A549 (cell line): ENCODE results near the gene PPM1B. TPM values are rescaled to one million over a fixed set of nuclear protein-coding genes. Genes with fewer than 3 reads are reported as not detected.

Experiments used
- ATAC-seq, 2 experiments: fragments of 200-7000 bp in 1 of 2; fragments of >200 bp in 1 of 2; cut with Nextera tagmentation in 1 of 2; cut with Tn5 transposase in 1 of 2; 3 replicates each; pipeline versions ENCODE4 v1.8.0 to v1.9.1; 2018 to 2020; ENCODE audit warnings: mild to moderate bottlenecking in 1 of 2, moderate library complexity in 1 of 2
- CTCF ChIA-PET: fragments of 300-600 bp; sonication (Branson Sonifier 250); formaldehyde crosslinking; extraction: SDS; loops from one replicate; lab custom pipeline; 2021; ENCODE audit warnings: antibody characterized with exemption, inconsistent platforms; lab: Yijun Ruan, JAX
- POLR2A ChIA-PET: fragments of 350-600 bp; formaldehyde crosslinking; extraction: SDS; loops from one replicate; lab custom pipeline; 2021; ENCODE audit warnings: antibody characterized with exemption, inconsistent platforms; lab: Yijun Ruan, JAX
- DNase-seq, 2 experiments: peaks; one replicate each; pipeline versions ENCODE4 v3.0.0 to v3.0.0-alpha.2; 2011 to 2016; ENCODE audit warnings: low read depth in 1 of 2, low spot score in 1 of 2
- FAIRE-seq: peaks from 2 replicates; lab custom pipeline; 2011; peaks lifted over from hg19 to GRCh38; lab: Jason Lieb, UNC
- H3K27ac ChIP-seq, 2 experiments: fragments of >200 bp; sonication (Bioruptor Twin); formaldehyde crosslinking; 3 replicates each; pipeline ENCODE4 v1.5.1; 2016 to 2017
- H3K4me1 ChIP-seq: fragments of >200 bp; sonication (Bioruptor Twin); formaldehyde crosslinking; 3 replicates; pipeline ENCODE4 v1.6.1; 2016
- H3K4me2 ChIP-seq: fragments of >200 bp; sonication (Bioruptor Twin); formaldehyde crosslinking; 3 replicates; pipeline ENCODE4 v1.6.1; 2016
- H3K4me3 ChIP-seq: fragments of >200 bp; sonication (Bioruptor Twin); formaldehyde crosslinking; 3 replicates; pipeline ENCODE4 v1.5.1; 2016
- H3K9me3 ChIP-seq: fragments of >200 bp; sonication (Bioruptor Twin); formaldehyde crosslinking; 3 replicates; pipeline ENCODE4 v1.6.1; 2016
- ATOH8 ChIP-seq: fragments of 250-450 bp; sonication (Bioruptor Pico); IDR thresholded peaks from 2 replicates; pipeline ENCODE4 v1.5.0; 2020; ENCODE audit warnings: low read depth, mild to moderate bottlenecking, moderate library complexity
- BCL3 ChIP-seq: fragments of >200 bp; sonication (Bioruptor Twin); formaldehyde crosslinking; IDR thresholded peaks from 3 replicates; pipeline ENCODE4 v1.6.1; 2016
- BHLHE40 ChIP-seq: IDR thresholded peaks from 2 replicates; pipeline ENCODE4 v1.6.1; 2012; ENCODE audit warnings: low read depth, low read length, inconsistent platforms
- CEBPB ChIP-seq, 2 experiments: fragments of >200 bp in 1 of 2; sonication (Bioruptor Twin) in 1 of 2; formaldehyde crosslinking in 1 of 2; IDR thresholded peaks; 2 replicates each; pipeline ENCODE4 v1.6.1; 2012 to 2016
- CHD2 ChIP-seq: fragments of 150-350 bp; IDR thresholded peaks from 2 replicates; pipeline ENCODE4 v1.6.1; 2014; ENCODE audit warnings: low read length; ENCODE audit not compliant: partially characterized antibody
- CTCF ChIP-seq: fragments of >200 bp; sonication (Bioruptor Twin); formaldehyde crosslinking; IDR thresholded peaks from 3 replicates; pipeline ENCODE4 v1.5.1; 2016
- E2F6 ChIP-seq: IDR thresholded peaks from 2 replicates; pipeline ENCODE4 v1.6.1; 2012; ENCODE audit warnings: low read depth, borderline replicate concordance
- EHF ChIP-seq: fragments of 250-450 bp; sonication (Bioruptor Pico); IDR thresholded peaks from 2 replicates; pipeline ENCODE4 v1.5.0; 2020; ENCODE audit warnings: mild to moderate bottlenecking
- EHMT2 ChIP-seq: fragments of 200-600 bp; sonication (generic); IDR thresholded peaks from 2 replicates; pipeline ENCODE4 v1.6.1; 2016; ENCODE audit warnings: antibody characterized with exemption, low read depth, mild to moderate bottlenecking, moderate library complexity
- ELK1 ChIP-seq: fragments of 150-350 bp; IDR thresholded peaks from 2 replicates; pipeline ENCODE4 v1.6.1; 2014; ENCODE audit warnings: low read depth, mild to moderate bottlenecking, low read length
- ESRRA ChIP-seq: fragments of 150-350 bp; IDR thresholded peaks from 2 replicates; pipeline ENCODE4 v1.6.1; 2014; ENCODE audit warnings: mild to moderate bottlenecking, low read length, borderline replicate concordance
- FOSB ChIP-seq: fragments of 250-450 bp; sonication (Bioruptor Pico); IDR thresholded peaks from 2 replicates; pipeline ENCODE4 v1.5.0; 2020; ENCODE audit warnings: mild to moderate bottlenecking, moderate library complexity
- FOXS1 ChIP-seq: fragments of 250-450 bp; sonication (Bioruptor Pico); IDR thresholded peaks from 2 replicates; pipeline ENCODE4 v1.5.0; 2020; ENCODE audit warnings: mild to moderate bottlenecking, moderate library complexity
- HEYL ChIP-seq: fragments of 250-450 bp; sonication (Bioruptor Pico); IDR thresholded peaks from 2 replicates; pipeline ENCODE4 v1.8.0; 2021; ENCODE audit warnings: mild to moderate bottlenecking, moderate library complexity
- HMGXB4 ChIP-seq: fragments of 250-450 bp; sonication (Bioruptor Pico); IDR thresholded peaks from 2 replicates; pipeline ENCODE4 v1.5.0; 2021; ENCODE audit warnings: mild to moderate bottlenecking, moderate library complexity, borderline replicate concordance
- HOXB5 ChIP-seq: fragments of 250-450 bp; sonication (Bioruptor Pico); IDR thresholded peaks from 2 replicates; pipeline ENCODE4 v1.5.0; 2020; ENCODE audit warnings: mild to moderate bottlenecking, moderate library complexity
- JUNB ChIP-seq: fragments of >200 bp; sonication (Bioruptor Twin); formaldehyde crosslinking; IDR thresholded peaks from 2 replicates; pipeline ENCODE4 v1.6.1; 2016
- KDM1A ChIP-seq: fragments of 200-600 bp; sonication (generic); IDR thresholded peaks from 2 replicates; pipeline ENCODE4 v1.6.1; 2016; ENCODE audit warnings: low read depth, mild to moderate bottlenecking
- KDM5A ChIP-seq: fragments of 200-600 bp; sonication (generic); IDR thresholded peaks from 2 replicates; pipeline ENCODE4 v1.6.1; 2016; ENCODE audit warnings: antibody characterized with exemption, mild to moderate bottlenecking
- MAFK ChIP-seq: fragments of 450-650 bp; IDR thresholded peaks from 2 replicates; pipeline ENCODE4 v1.6.1; 2014; ENCODE audit not compliant: partially characterized antibody
- NPAS2 ChIP-seq: fragments of 250-450 bp; sonication (Bioruptor Pico); IDR thresholded peaks from 2 replicates; pipeline ENCODE4 v1.8.0; 2022; ENCODE audit warnings: mild to moderate bottlenecking, moderate library complexity, borderline replicate concordance
- PHF8 ChIP-seq: fragments of 200-600 bp; sonication (generic); IDR thresholded peaks from 2 replicates; pipeline ENCODE4 v1.6.1; 2016; ENCODE audit warnings: low read depth, mild to moderate bottlenecking, antibody characterized with exemption, moderate library complexity, borderline replicate concordance
- POLR2A ChIP-seq: IDR thresholded peaks from 2 replicates; pipeline ENCODE4 v1.6.1; 2012; ENCODE audit warnings: mild to moderate bottlenecking, low read length
- RCOR1 ChIP-seq: fragments of 150-350 bp; IDR thresholded peaks from 2 replicates; pipeline ENCODE4 v1.6.1; 2014; ENCODE audit warnings: antibody characterized with exemption, low read length, low read depth
- RFX5 ChIP-seq: fragments of 450-650 bp; IDR thresholded peaks from 2 replicates; pipeline ENCODE4 v1.7.1; 2014; ENCODE audit warnings: antibody characterized with exemption, mild to moderate bottlenecking, moderate library complexity
- RNF2 ChIP-seq: fragments of 200-600 bp; sonication (generic); IDR thresholded peaks from 2 replicates; pipeline ENCODE4 v1.6.1; 2016; ENCODE audit warnings: low read depth, mild to moderate bottlenecking, antibody characterized with exemption, moderate library complexity, borderline replicate concordance
- SMC3 ChIP-seq: fragments of >200 bp; sonication (Bioruptor Twin); formaldehyde crosslinking; IDR thresholded peaks from 3 replicates; pipeline ENCODE4 v1.6.1; 2018; ENCODE audit warnings: inconsistent platforms
- SREBF2 ChIP-seq: fragments of 450-650 bp; IDR thresholded peaks from 2 replicates; pipeline ENCODE4 v1.6.1; 2014; ENCODE audit warnings: mild to moderate bottlenecking, moderate library complexity
- TFCP2L1 ChIP-seq: fragments of 250-450 bp; sonication (Bioruptor Pico); IDR thresholded peaks from 2 replicates; pipeline ENCODE4 v1.5.0; 2021; ENCODE audit warnings: mild to moderate bottlenecking
- TP53 ChIP-seq: fragments of 250-450 bp; sonication (Bioruptor Pico); IDR thresholded peaks from 2 replicates; pipeline ENCODE4 v1.5.0; 2021; ENCODE audit warnings: mild to moderate bottlenecking, moderate library complexity
- USF2 ChIP-seq: fragments of 450-650 bp; IDR thresholded peaks from 2 replicates; pipeline ENCODE4 v1.6.1; 2014; ENCODE audit warnings: antibody characterized with exemption
- WGBS: methylation state at CpG from one replicate; pipeline ENCODE4 v1.1.6; 2017; ENCODE audit errors: missing lambda C conversion rate; 5-methylcytosine and 5-hydroxymethylcytosine counted together
- polyA plus RNA-seq, 4 experiments: library from polyadenylated mRNA; depleted of rRNA in 3 of 4; stranded (reverse); fragments of >200 nt; fragmentation: RNase III in 1 of 4; extraction: RNeasy Plus Mini Kit Qiagen cat#74134 plus additional on column Dnase treatment in 1 of 4; gene quantifications; 2 replicates in 3 of 4; 3 replicates in 1 of 4; pipeline ENCODE4 v1.2.3, GENCODE V29; 2011 to 2017

The PPM1B gene
- polyA plus RNA-seq, 2 of the 4 experiments (the other 2 are of a cell fraction), result 49.0 to 75.1 TPM

- H3K4me2 ChIP-seq, result no peak overlapping the region
- H3K4me1 ChIP-seq, result peaks cover 26% of the 10 kb centered on the region
- 91% methylated on average over 4 of the region's 4 CpGs for WGBS
- ATAC-seq, result no peak
- no peak for DNase-seq
- no peak overlapping the region for H3K4me3 ChIP-seq
- no peak for FAIRE-seq
- no peak overlapping the region for H3K27ac ChIP-seq
- H3K9me3 ChIP-seq, result no peaks in the 10 kb centered on the region
- ChIA-PET POLR2A (no interaction called here), CTCF (interaction anchor here (0.6 kb wide), 2 partner anchors 16 to 44 kb away, joined by 3 to 4 read pairs; no protein-coding TSS in a partner anchor)
- TF ChIP-seq ELK1 (no peak), HOXB5 (CRISPR knock-in tag) (no peak), TP53 (CRISPR knock-in tag) (no peak), SMC3 (no peak), SREBF2 (no peak), JUNB (no peak), CEBPB (IDR thresholded peaks at IDR 0.05) (no peak), EHMT2 (no peak), BHLHE40 (no peak), ESRRA (no peak), FOXS1 (CRISPR knock-in tag) (no peak), PHF8 (no peak), HEYL (CRISPR knock-in tag) (no peak), HMGXB4 (no peak), MAFK (no peak), ATOH8 (CRISPR knock-in tag) (no peak), POLR2A (no peak)
Observed at GRCh38 chr2:44137872-44138551, 30.7 kb upstream of the PPM1B start.

- no peak for FAIRE-seq
- ChIA-PET POLR2A (no interaction called here), CTCF (interaction anchor here (1.4 kb wide), 1 partner anchor 10 kb away, joined by 5 read pairs; no protein-coding TSS in a partner anchor)
- Histone ChIP-seq H3K4me2 (no peak overlapping the region), H3K4me1 (peaks cover 24% of the 10 kb centered on the region), H3K9me3 (no peaks in the 10 kb centered on the region), H3K27ac (no peak overlapping the region), H3K4me3 (no peak overlapping the region)
- DNase-seq, result no peak
- 88% methylated on average over 1 of the region's 1 CpG for WGBS
- no peak for ATAC-seq
- TF ChIP-seq KDM1A, result no peak
- TF ChIP-seq RCOR1, result no peak
- TF ChIP-seq POLR2A, result no peak
- TF ChIP-seq RFX5, result no peak
- TF ChIP-seq E2F6, result no peak
- TF ChIP-seq CTCF, result no peak
- no peak for TF ChIP-seq FOSB
- TF ChIP-seq BCL3, result no peak
- no peak for TF ChIP-seq KDM5A
- TF ChIP-seq CHD2, result no peak
- TF ChIP-seq RNF2, result no peak
- no peak for TF ChIP-seq NPAS2 (CRISPR knock-in tag)
- no peak for TF ChIP-seq EHF (CRISPR knock-in tag)
- no peak for TF ChIP-seq JUNB
- TF ChIP-seq USF2, result no peak
- TF ChIP-seq SREBF2, result no peak
- TF ChIP-seq TFCP2L1, result no peak
Observed at GRCh38 chr2:44139741-44140140, 28.9 kb upstream of the PPM1B start.
